Loucy (cell line): ENCODE results near the gene BFSP1.

Experiments
- CTCF ChIP-seq: fragments of 200-600 bp; sonication (generic); conservative IDR thresholded peaks from 2 replicates; pipeline ENCODE4 v1.5.1; 2014; ENCODE audit warnings: mild to moderate bottlenecking, antibody characterized with exemption, low read length
- EZH2phosphoT487 ChIP-seq: fragments of 200-600 bp; IDR thresholded peaks from 2 replicates; pipeline ENCODE4 v1.6.1; 2018; ENCODE audit warnings: antibody characterized with exemption, mild to moderate bottlenecking, moderate library complexity, borderline replicate concordance

GRCh38 chr20:17542481-17542880 lies 11.3 kb upstream of the BFSP1 start:
- TF ChIP-seq CTCF = no peak
- TF ChIP-seq EZH2phosphoT487 = no peak
